NT2/D1 (cell line): Measurements from ENCODE around the gene AFF1.

ENCODE experiments used
- SUZ12 ChIP-seq: IDR thresholded peaks from 2 replicates; pipeline ENCODE4 v1.6.1; 2011; ENCODE audit not compliant: insufficient read length, insufficient read depth; ENCODE audit errors: extremely low read depth
- YY1 ChIP-seq: IDR thresholded peaks from 2 replicates; pipeline ENCODE4 v1.6.1; 2011; ENCODE audit not compliant: insufficient read length, insufficient read depth
- ZNF274 ChIP-seq: IDR thresholded peaks from 2 replicates; pipeline ENCODE4 v1.6.1; 2011; ENCODE audit warnings: mild to moderate bottlenecking, low read depth, low read length

- TF ChIP-seq SUZ12 (no peak), ZNF274 (no peak), YY1 (no peak)
Measured at GRCh38 chr4:87007528-87008446, 73.0 kb downstream of the AFF1 start.
